HepG2 (cell line): ENCODE measurements around the gene ACAP3. TPM values are rescaled to one million over a fixed set of nuclear protein-coding genes. Genes with fewer than 3 reads are reported as not detected.
A peak's percentile ranks its signal among the peaks of the same experiment; 100 is the strongest.

ENCODE experiments used
- AKAP8 ChIP-seq: sonication (generic); formaldehyde crosslinking; IDR thresholded peaks from 2 replicates; pipeline ENCODE4 v1.5.1; 2020; ENCODE audit warnings: mild to moderate bottlenecking, missing genetic modification reagents
- ATF1 ChIP-seq: IDR thresholded peaks from 2 replicates; pipeline ENCODE4 v1.6.1; 2016; ENCODE audit warnings: mild to moderate bottlenecking, control low read depth
- ATF7-NPFF ChIP-seq: sonication (generic); formaldehyde crosslinking; IDR thresholded peaks from 2 replicates; pipeline ENCODE4 v1.8.1; 2023; ENCODE audit warnings: mild to moderate bottlenecking, low read depth, missing genetic modification reagents, moderate library complexity
- CCAR2 ChIP-seq: fragments of 200-400 bp; formaldehyde crosslinking; optimal IDR thresholded peaks from 2 replicates; pipeline ENCODE3; 2018; ENCODE audit warnings: low read depth, mild to moderate bottlenecking, low read length, moderate library complexity
- ELF3 ChIP-seq: IDR thresholded peaks from 2 replicates; pipeline ENCODE4 v1.6.1; 2016; ENCODE audit warnings: missing genetic modification reagents, missing compliant biosample characterization
- EP300 ChIP-seq, 3 experiments: sonication (generic) in 1 of 3; formaldehyde crosslinking in 1 of 3; IDR thresholded peaks; 2 replicates each; pipeline versions ENCODE4 v1.5.1 to v1.6.1; 2011 to 2020; ENCODE audit warnings: low read depth in 2 of 3, low read length in 2 of 3, borderline replicate concordance in 1 of 3, improper control_type of control experiment in 1 of 3, mild to moderate bottlenecking in 1 of 3, missing genetic modification reagents in 1 of 3, moderate library complexity in 1 of 3
- FOXO1 ChIP-seq: sonication (generic); formaldehyde crosslinking; IDR thresholded peaks from 2 replicates; pipeline ENCODE4 v1.4.0; 2020; ENCODE audit warnings: missing genetic modification reagents
- HMG20A ChIP-seq: IDR thresholded peaks from 2 replicates; pipeline ENCODE4 v1.6.1; 2016; ENCODE audit warnings: borderline replicate concordance
- MAF1 ChIP-seq: sonication (generic); formaldehyde crosslinking; IDR thresholded peaks from 2 replicates; pipeline ENCODE4 v1.5.0; 2020; ENCODE audit warnings: missing genetic modification reagents, borderline replicate concordance
- NCOA2 ChIP-seq: sonication (generic); formaldehyde crosslinking; IDR thresholded peaks from 2 replicates; pipeline ENCODE4 v1.8.0; 2022; ENCODE audit warnings: inconsistent platforms
- NFIB ChIP-seq: sonication (generic); formaldehyde crosslinking; IDR thresholded peaks from 2 replicates; pipeline ENCODE4 v1.9.0; 2021; ENCODE audit warnings: missing genetic modification reagents, mild to moderate bottlenecking, borderline replicate concordance
- PHF8 ChIP-seq: sonication (generic); formaldehyde crosslinking; IDR thresholded peaks from 2 replicates; pipeline ENCODE4 v1.5.0; 2020; ENCODE audit warnings: missing genetic modification reagents
- SMYD3 ChIP-seq: sonication (generic); formaldehyde crosslinking; IDR thresholded peaks from 2 replicates; pipeline ENCODE4 v1.8.1; 2023; ENCODE audit warnings: mild to moderate bottlenecking, missing genetic modification reagents
- TBL1XR1 ChIP-seq: fragments of 150-350 bp; IDR thresholded peaks from 2 replicates; pipeline ENCODE4 v1.6.1; 2014; ENCODE audit warnings: borderline replicate concordance, low read length; ENCODE audit not compliant: partially characterized antibody
- TBX2 ChIP-seq: sonication (generic); formaldehyde crosslinking; IDR thresholded peaks from 2 replicates; pipeline ENCODE4 v1.5.0; 2020; ENCODE audit warnings: missing genetic modification reagents, mild to moderate bottlenecking, borderline replicate concordance
- ZBTB7B ChIP-seq: sonication (generic); formaldehyde crosslinking; IDR thresholded peaks from 2 replicates; pipeline ENCODE4 v1.4.0; 2020; ENCODE audit warnings: missing genetic modification reagents
- ZMAT3 ChIP-seq: sonication (generic); formaldehyde crosslinking; conservative IDR thresholded peaks from 2 replicates; pipeline ENCODE4 v1.7.0; 2021; ENCODE audit warnings: missing genetic modification reagents
- ZNF230 ChIP-seq: sonication (generic); formaldehyde crosslinking; IDR thresholded peaks from 2 replicates; pipeline ENCODE4 v1.4.0; 2020; ENCODE audit warnings: mild to moderate bottlenecking, missing genetic modification reagents
- ZNF292 ChIP-seq: sonication (generic); formaldehyde crosslinking; IDR thresholded peaks from 2 replicates; pipeline ENCODE4 v1.8.1; 2022; ENCODE audit warnings: mild to moderate bottlenecking, low read depth, missing genetic modification reagents, borderline replicate concordance
- ZNF432 ChIP-seq: sonication (generic); formaldehyde crosslinking; IDR thresholded peaks from 2 replicates; pipeline ENCODE4 v1.5.0; 2020; ENCODE audit warnings: missing genetic modification reagents, mild to moderate bottlenecking, borderline replicate concordance
- ZNF510 ChIP-seq: sonication (generic); formaldehyde crosslinking; IDR thresholded peaks from 2 replicates; pipeline ENCODE4 v1.4.0; 2020; ENCODE audit warnings: low read depth, mild to moderate bottlenecking, missing genetic modification reagents
- ZNF678 ChIP-seq: sonication (generic); formaldehyde crosslinking; IDR thresholded peaks from 2 replicates; pipeline ENCODE4 v1.4.0; 2020; ENCODE audit warnings: mild to moderate bottlenecking, missing genetic modification reagents
- ZNF761 ChIP-seq: sonication (generic); formaldehyde crosslinking; conservative IDR thresholded peaks from 2 replicates; pipeline ENCODE4 v1.4.0; 2020; ENCODE audit warnings: mild to moderate bottlenecking, missing genetic modification reagents
- ZNF781 ChIP-seq: sonication (generic); formaldehyde crosslinking; IDR thresholded peaks from 2 replicates; pipeline ENCODE4 v1.5.1; 2020; ENCODE audit warnings: borderline replicate concordance, mild to moderate bottlenecking, missing genetic modification reagents; ENCODE audit errors: not compliant biosample characterization
- polyA plus RNA-seq, 8 experiments: library from polyadenylated mRNA; depleted of rRNA in 3 of 8; stranded (reverse) in 7 of 8; unstranded in 1 of 8; fragments of >200 nt; fragmentation: Illumina TruSeq in 4 of 8; extraction: Trizol in 4 of 8; gene quantifications; 2 replicates each; pipeline versions ENCODE4 v1.2.1 to v1.2.3, GENCODE V29; 2011 to 2016; ENCODE audit warnings: low read depth in 4 of 8, missing spikeins in 1 of 8, mixed read lengths in 1 of 8; ENCODE audit not compliant: insufficient read depth in 1 of 8
- total RNA-seq, 5 experiments: library from RNA; depleted of rRNA; stranded (reverse); fragments of >200 nt; fragmentation: Illumina TruSeq; extraction: Trizol; gene quantifications; 2 replicates each; pipeline ENCODE4 v1.2.3, GENCODE V29; 2016; ENCODE audit warnings: low read depth in 1 of 5
- TF ChIP-seq, protein P1 (sequence below): sonication (generic); formaldehyde crosslinking; IDR thresholded peaks from 2 replicates; pipeline ENCODE4 v1.4.0; 2020; ENCODE audit warnings: missing genetic modification reagents
- TF ChIP-seq, protein P2 (sequence below): sonication (generic); formaldehyde crosslinking; IDR thresholded peaks from 2 replicates; pipeline ENCODE4 v1.4.0; 2020; ENCODE audit warnings: mild to moderate bottlenecking, missing genetic modification reagents

Gene ACAP3
- total and polyA plus RNA-seq, 2 of the 13 experiments (the other 11 are each of a cell fraction or from before 2014, with no cell fraction given), result 29.4 to 50.8 TPM

DNA sequence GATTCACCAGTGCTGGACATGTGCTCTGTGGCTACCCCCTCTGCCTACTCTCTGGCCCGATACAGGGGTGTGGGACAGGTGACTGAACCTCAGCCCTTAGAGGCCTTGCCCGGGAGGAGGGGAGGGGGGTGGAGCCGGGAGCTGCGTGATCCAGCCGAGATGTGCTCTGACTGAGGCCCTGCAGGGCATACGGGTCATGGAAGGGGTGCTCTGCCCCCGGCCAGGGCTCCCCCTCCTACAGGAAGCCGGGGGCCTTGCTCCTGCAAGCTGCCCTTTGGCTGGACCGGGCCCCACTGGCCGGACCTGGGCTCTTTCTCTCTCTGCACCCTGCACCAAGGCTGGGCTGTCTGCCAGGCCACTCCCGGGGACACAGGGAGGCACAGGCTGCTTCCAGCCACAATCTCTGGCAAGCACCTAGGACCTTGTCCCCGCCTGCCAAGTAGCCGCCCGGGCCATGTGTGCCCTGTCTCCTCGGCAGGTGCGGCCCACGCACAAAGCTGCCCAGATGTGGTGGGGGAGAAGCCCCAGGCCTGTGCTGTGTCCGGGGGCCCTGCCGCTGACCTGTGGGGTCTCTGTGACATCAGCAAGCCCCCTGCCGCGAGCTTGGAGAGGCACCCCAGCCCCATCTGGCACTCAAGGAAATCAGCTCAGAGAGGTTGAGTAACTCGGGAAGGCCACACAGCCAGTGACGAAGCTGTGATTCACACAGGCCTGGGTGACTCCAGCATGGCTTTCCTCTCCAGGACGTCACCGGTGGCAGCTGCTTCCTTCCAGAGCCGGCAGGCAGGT, 26.0 kb downstream of the ACAP3 start (continued):
- TF ChIP-seq ZNF781 (no peak), AKAP8 (peak; percentile 85), CCAR2 (no peak), ZNF230 (CRISPR knock-in tag) (peak; percentile 37; the same call in 1 of the 2 replicates), TBL1XR1 (no peak), NFIB (no peak), ZBTB7B (CRISPR knock-in tag) (peak; percentile 78; the same call in 1 of the 2 replicates), ZNF678 (CRISPR knock-in tag) (no peak), NCOA2 (peak; percentile 43), FOXO1 (CRISPR knock-in tag) (no peak), ZNF510 (no peak), ZNF761 (CRISPR knock-in tag) (peak; percentile 90), ZNF432 (no peak), EP300 (IDR thresholded peaks at IDR 0.05; ENCODE audit: low read depth in 2 of 2, low read length in 2 of 2) (peak; percentile 46 to 65; a peak in 2 of 4 replicates), EP300 (CRISPR knock-in tag; IDR thresholded peaks at IDR 0.05; ENCODE audit: borderline replicate concordance) (no peak), ZMAT3 (CRISPR knock-in tag) (peak; percentile 86; the same call in 1 of the 2 replicates), TBX2 (CRISPR knock-in tag) (peak; percentile 93), HMG20A (0 out of 2 replicates have a peak, but pooled peaks have one; percentile 36), ZNF292 (peak; percentile 80), ELF3 (CRISPR knock-in tag) (peak; percentile 54), PHF8 (CRISPR knock-in tag) (peak; percentile 47; the same call in 1 of the 2 replicates), ATF7-NPFF (CRISPR knock-in tag) (no peak), MAF1 (CRISPR knock-in tag) (0 out of 2 replicates have a peak, but pooled peaks have one; percentile 42), ATF1 (CRISPR knock-in tag) (no peak), SMYD3 (CRISPR knock-in tag) (no peak)
- TF ChIP-seq, protein P1, sequence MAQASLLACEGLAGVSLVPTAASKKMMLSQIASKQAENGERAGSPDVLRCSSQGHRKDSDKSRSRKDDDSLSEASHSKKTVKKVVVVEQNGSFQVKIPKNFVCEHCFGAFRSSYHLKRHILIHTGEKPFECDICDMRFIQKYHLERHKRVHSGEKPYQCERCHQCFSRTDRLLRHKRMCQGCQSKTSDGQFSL (CRISPR knock-in tag), result peak; percentile 38; the same call in 1 of the 2 replicates
- TF ChIP-seq, protein P2, sequence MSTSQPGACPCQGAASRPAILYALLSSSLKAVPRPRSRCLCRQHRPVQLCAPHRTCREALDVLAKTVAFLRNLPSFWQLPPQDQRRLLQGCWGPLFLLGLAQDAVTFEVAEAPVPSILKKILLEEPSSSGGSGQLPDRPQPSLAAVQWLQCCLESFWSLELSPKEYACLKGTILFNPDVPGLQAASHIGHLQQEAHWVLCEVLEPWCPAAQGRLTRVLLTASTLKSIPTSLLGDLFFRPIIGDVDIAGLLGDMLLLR (CRISPR knock-in tag), result no peak
